ENCODE data around the gene AKNA. TPM values are rescaled to one million over a fixed set of nuclear protein-coding genes. Genes with fewer than 3 reads are reported as not detected.
A peak's percentile ranks its signal among the peaks of the same experiment; 100 is the strongest.

Gene AKNA
- polyA plus RNA-seq, 3 donors = 3.3 to 147 (median 7.3) TPM

DNA sequence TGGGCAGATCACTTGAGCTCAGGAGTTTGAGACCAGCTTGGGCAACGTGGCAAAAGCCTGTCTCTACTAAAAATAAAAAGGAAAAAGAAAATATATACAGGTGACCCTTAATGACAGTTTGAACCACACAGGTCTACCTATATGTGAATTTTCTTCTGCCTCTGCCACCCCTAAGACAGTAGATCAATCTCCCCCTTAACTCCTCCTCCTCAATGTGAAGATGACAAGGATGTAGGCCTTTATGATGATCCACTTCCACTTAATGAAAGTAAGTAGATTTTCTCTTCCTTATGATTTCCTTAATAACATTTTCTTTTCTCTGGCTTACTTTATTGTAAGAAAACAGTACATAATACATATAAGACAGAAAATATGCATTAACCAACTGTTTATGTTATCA lies 3.4 kb downstream of the AKNA start:
- Histone ChIP-seq H3K27me3 (ENCODE audit: control insufficient read depth in 2 of 2, insufficient read depth in 2 of 2, low read length in 2 of 2) (no peaks in the 10 kb centered on the region), H3K9me3 (replicated peaks in 1 of 2; ENCODE audit: control insufficient read depth in 1 of 2, insufficient read depth in 1 of 2, low read length in 2 of 2) (no peaks in the 10 kb centered on the region), H3K4me1 (ENCODE audit: control insufficient read depth in 1 of 2, insufficient read depth in 2 of 2, low read length in 2 of 2) (peaks cover 72 to 83% of the 10 kb centered on the region in 2 donors), H3K9ac (ENCODE audit: insufficient read depth, low read length, poor library complexity, severe bottlenecking) (peak overlapping the region; percentile 87), H3K79me2 (ENCODE audit: insufficient read depth, low read length) (peaks cover 99% of the 10 kb centered on the region), H3K27ac (ENCODE audit: low read depth in 1 of 2, low read length in 2 of 2) (peak overlapping the region; percentile 98 to 100), H2AFZ (ENCODE audit: insufficient read depth, low read depth, low read length, poor library complexity, severe bottlenecking) (no peak overlapping the region), H3K36me3 (replicated peaks in 1 of 2; ENCODE audit: control insufficient read depth in 1 of 2, insufficient read depth in 2 of 2, low read length in 2 of 2) (peaks cover 25 to 32% of the 10 kb centered on the region in 2 donors), H3K4me2 (replicated peaks; ENCODE audit: extremely low read depth, low read length, poor library complexity, severe bottlenecking) (peak overlapping the region; percentile 81), H4K20me1 (ENCODE audit: insufficient read depth, low read length) (peaks cover 50% of the 10 kb centered on the region), H3K4me3 (replicated peaks in 1 of 3; ENCODE audit: low read depth in 2 of 3, low read length in 3 of 3) (peak overlapping the region in 1 of 3 experiments; percentile 89)
- peaks cover 0 to under 1% (median 0%) of the 10 kb centered on the region in 3 donors for H3K27me3 Mint-ChIP-seq (ENCODE audit: low read depth in 3 of 3)
- peak overlapping the region; percentile 96 to 100 (median 99) for H3K27ac Mint-ChIP-seq
- DNase-seq = no peak
- peaks cover 71% of the 10 kb centered on the region for H3K4me1 Mint-ChIP-seq
- peaks cover 0 to 3% (median 0%) of the 10 kb centered on the region in 7 donors for H3K9me3 Mint-ChIP-seq
- peak overlapping the region; percentile 39 to 98 for H3K4me3 Mint-ChIP-seq
- intact Hi-C loops (cut with micrococcal nuclease) = no loop called here
- no CpG with 5 or more reads among the region's 1 CpG for WGBS (ENCODE audit: insufficient coverage)
- H3K36me3 Mint-ChIP-seq = peaks cover 43 to 78% of the 10 kb centered on the region in 2 donors
- TF ChIP-seq, protein P1, sequence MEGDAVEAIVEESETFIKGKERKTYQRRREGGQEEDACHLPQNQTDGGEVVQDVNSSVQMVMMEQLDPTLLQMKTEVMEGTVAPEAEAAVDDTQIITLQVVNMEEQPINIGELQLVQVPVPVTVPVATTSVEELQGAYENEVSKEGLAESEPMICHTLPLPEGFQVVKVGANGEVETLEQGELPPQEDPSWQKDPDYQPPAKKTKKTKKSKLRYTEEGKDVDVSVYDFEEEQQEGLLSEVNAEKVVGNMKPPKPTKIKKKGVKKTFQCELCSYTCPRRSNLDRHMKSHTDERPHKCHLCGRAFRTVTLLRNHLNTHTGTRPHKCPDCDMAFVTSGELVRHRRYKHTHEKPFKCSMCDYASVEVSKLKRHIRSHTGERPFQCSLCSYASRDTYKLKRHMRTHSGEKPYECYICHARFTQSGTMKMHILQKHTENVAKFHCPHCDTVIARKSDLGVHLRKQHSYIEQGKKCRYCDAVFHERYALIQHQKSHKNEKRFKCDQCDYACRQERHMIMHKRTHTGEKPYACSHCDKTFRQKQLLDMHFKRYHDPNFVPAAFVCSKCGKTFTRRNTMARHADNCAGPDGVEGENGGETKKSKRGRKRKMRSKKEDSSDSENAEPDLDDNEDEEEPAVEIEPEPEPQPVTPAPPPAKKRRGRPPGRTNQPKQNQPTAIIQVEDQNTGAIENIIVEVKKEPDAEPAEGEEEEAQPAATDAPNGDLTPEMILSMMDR (IDR thresholded peaks at IDR 0.05) = no peak

DNA sequence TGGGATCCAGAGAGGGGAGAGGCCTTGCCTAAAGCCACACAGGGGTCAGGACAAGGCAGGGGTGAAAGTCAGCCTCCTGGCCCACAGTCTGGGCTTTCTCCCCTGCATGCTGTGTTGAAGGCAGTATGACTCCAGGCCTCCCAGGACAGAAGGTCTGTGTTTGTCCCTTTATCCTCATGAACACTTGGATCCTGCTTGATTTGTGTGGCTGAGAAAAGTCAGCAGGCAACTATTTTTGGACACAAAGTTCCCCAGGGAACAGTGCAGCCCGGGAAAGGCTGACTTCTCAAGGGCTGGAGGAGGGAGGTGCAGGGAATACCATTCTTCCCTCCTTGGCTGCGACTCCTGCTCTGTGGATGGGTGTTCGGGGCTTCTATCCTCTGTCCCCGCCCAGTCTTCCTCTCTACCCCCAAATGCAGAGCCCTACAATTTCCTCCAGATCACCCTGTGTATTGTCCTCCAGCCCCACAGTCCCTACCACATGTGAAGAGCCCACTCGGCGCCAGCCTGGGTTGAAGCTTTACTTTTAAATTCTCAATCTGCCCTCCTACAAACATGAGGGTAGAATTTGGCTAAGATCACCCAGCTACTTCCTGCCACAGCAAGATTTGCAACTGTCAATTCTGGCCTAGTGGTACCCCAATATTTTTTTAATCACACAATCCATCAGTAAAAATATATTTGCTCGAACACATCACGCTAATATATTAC lies 4.1 kb downstream of the AKNA start:
- Mint-ChIP-seq H3K9me3 (peaks cover 0 to 3% (median 0%) of the 10 kb centered on the region in 7 donors), H3K4me1 (peaks cover 67% of the 10 kb centered on the region), H3K36me3 (peaks cover 45 to 78% of the 10 kb centered on the region in 2 donors), H3K4me3 (peak overlapping the region; percentile 73 to 91), H3K27ac (peak overlapping the region; percentile 96 to 100 (median 99)), H3K27me3 (ENCODE audit: low read depth in 3 of 3) (peaks cover 0 to 2% (median 0%) of the 10 kb centered on the region in 3 donors)
- Histone ChIP-seq H3K27me3 (ENCODE audit: control insufficient read depth in 2 of 2, insufficient read depth in 2 of 2, low read length in 2 of 2) (no peaks in the 10 kb centered on the region), H4K20me1 (ENCODE audit: insufficient read depth, low read length) (peaks cover 53% of the 10 kb centered on the region), H3K27ac (ENCODE audit: low read depth in 1 of 2, low read length in 2 of 2) (peak overlapping the region; percentile 90 to 100), H3K4me3 (replicated peaks in 1 of 3; ENCODE audit: low read depth in 2 of 3, low read length in 3 of 3) (peak overlapping the region; percentile 16 to 89 (median 18)), H3K4me2 (replicated peaks; ENCODE audit: extremely low read depth, low read length, poor library complexity, severe bottlenecking) (peak overlapping the region; percentile 81), H2AFZ (ENCODE audit: insufficient read depth, low read depth, low read length, poor library complexity, severe bottlenecking) (no peak overlapping the region), H3K79me2 (ENCODE audit: insufficient read depth, low read length) (peaks cover 99% of the 10 kb centered on the region), H3K9ac (ENCODE audit: insufficient read depth, low read length, poor library complexity, severe bottlenecking) (peak overlapping the region; percentile 60), H3K4me1 (ENCODE audit: control insufficient read depth in 1 of 2, insufficient read depth in 2 of 2, low read length in 2 of 2) (peaks cover 72 to 83% of the 10 kb centered on the region in 2 donors), H3K36me3 (replicated peaks in 1 of 2; ENCODE audit: control insufficient read depth in 1 of 2, insufficient read depth in 2 of 2, low read length in 2 of 2) (peaks cover 32 to 39% of the 10 kb centered on the region in 2 donors), H3K9me3 (replicated peaks in 1 of 2; ENCODE audit: control insufficient read depth in 1 of 2, insufficient read depth in 1 of 2, low read length in 2 of 2) (no peaks in the 10 kb centered on the region)
- intact Hi-C loops (cut with micrococcal nuclease) = no loop called here
- TF ChIP-seq, protein P1 (IDR thresholded peaks at IDR 0.05) = no peak
- WGBS (ENCODE audit: insufficient coverage) = 10% methylated on average over 3 of the region's 8 CpGs
- DNase-seq = no peak
